ENCODE measurements around the gene QPCTL. TPM values are rescaled to one million over a fixed set of nuclear protein-coding genes. Genes with fewer than 3 reads are reported as not detected.

Gene QPCTL
- total and polyA plus RNA-seq, 9 of the 15 experiments (the other 6 are each of a cell fraction or from before 2014, with no cell fraction given), result 0.99 to 31.3 (median 12.7) TPM

- TF ChIP-seq CREB5 (CRISPR knock-in tag; IDR thresholded peaks at IDR 0.05) (no peak), ZNF146 (CRISPR knock-in tag; IDR thresholded peaks at IDR 0.05; ENCODE audit: unreplicated experiment) (no peak), USF2 (CRISPR knock-in tag; IDR thresholded peaks at IDR 0.05) (no peak), STAT5B (CRISPR knock-in tag; IDR thresholded peaks at IDR 0.05) (no peak), CHD7 (IDR thresholded peaks at IDR 0.05; ENCODE audit: low read depth, low read length) (no peak)
Measured at GRCh38 chr19:45645631-45646344, 46.7 kb upstream of the QPCTL start (continued).

All from K562 (cell line).